HEK293 (cell line): ENCODE results near the gene NINJ2.

Source experiments
- EGR2 ChIP-seq: fragments of 450-650 bp; formaldehyde crosslinking; IDR thresholded peaks from 2 replicates; pipeline ENCODE4 v1.5.1; 2016; ENCODE audit warnings: low read depth, missing biosample characterization, missing genetic modification characterization
- HOXA7 ChIP-seq: sonication (generic); formaldehyde crosslinking; IDR thresholded peaks from 2 replicates; pipeline ENCODE4 v1.8.1; 2022; ENCODE audit warnings: missing genetic modification reagents, borderline replicate concordance
- IKZF3 ChIP-seq: fragments of 450-650 bp; IDR thresholded peaks from 2 replicates; pipeline ENCODE4 v1.5.0; 2018; ENCODE audit warnings: missing biosample characterization, mild to moderate bottlenecking, missing genetic modification characterization, moderate library complexity
- INSM2 ChIP-seq: fragments of 450-650 bp; formaldehyde crosslinking; IDR thresholded peaks from 2 replicates; pipeline ENCODE4 v1.5.1; 2016; ENCODE audit warnings: missing biosample characterization, missing genetic modification characterization
- KLF10 ChIP-seq: fragments of 450-650 bp; IDR thresholded peaks from 2 replicates; pipeline ENCODE4 v1.5.1; 2018; ENCODE audit warnings: missing biosample characterization, mild to moderate bottlenecking, missing genetic modification characterization
- MEIS1 ChIP-seq: sonication (generic); formaldehyde crosslinking; IDR thresholded peaks from 2 replicates; pipeline ENCODE4 v1.8.1; 2022; ENCODE audit warnings: missing genetic modification reagents, mild to moderate bottlenecking, borderline replicate concordance
- OVOL3 ChIP-seq: fragments of 450-650 bp; formaldehyde crosslinking; IDR thresholded peaks from 2 replicates; pipeline ENCODE4 v1.5.1; 2016; ENCODE audit warnings: missing biosample characterization, missing genetic modification characterization
- PRDM2 ChIP-seq: fragments of 450-650 bp; formaldehyde crosslinking; IDR thresholded peaks from 2 replicates; pipeline ENCODE4 v1.5.1; 2016; ENCODE audit warnings: missing biosample characterization, missing genetic modification characterization, borderline replicate concordance
- PRDM4 ChIP-seq: fragments of 450-650 bp; formaldehyde crosslinking; IDR thresholded peaks from 2 replicates; pipeline ENCODE4 v1.5.1; 2017; ENCODE audit warnings: missing biosample characterization, missing genetic modification characterization
- ZBTB17 ChIP-seq: fragments of 450-650 bp; formaldehyde crosslinking; IDR thresholded peaks from 2 replicates; pipeline ENCODE4 v1.5.1; 2016; ENCODE audit warnings: missing biosample characterization, missing genetic modification characterization
- ZBTB20 ChIP-seq: fragments of 450-650 bp; formaldehyde crosslinking; IDR thresholded peaks from 2 replicates; pipeline ENCODE4 v1.5.1; 2016; ENCODE audit warnings: missing biosample characterization, missing genetic modification characterization
- ZBTB48 ChIP-seq: fragments of 450-650 bp; formaldehyde crosslinking; IDR thresholded peaks from 2 replicates; pipeline ENCODE4 v1.5.1; 2016; ENCODE audit warnings: missing biosample characterization, missing genetic modification characterization
- ZBTB7A ChIP-seq: fragments of 450-650 bp; formaldehyde crosslinking; IDR thresholded peaks from 2 replicates; pipeline ENCODE4 v1.5.1; 2016; ENCODE audit warnings: low read depth, missing biosample characterization, missing genetic modification characterization
- ZFP37 ChIP-seq: fragments of 450-650 bp; formaldehyde crosslinking; IDR thresholded peaks from 2 replicates; pipeline ENCODE4 v1.5.1; 2016; ENCODE audit warnings: missing biosample characterization, missing genetic modification characterization
- ZNF133 ChIP-seq: fragments of 450-650 bp; formaldehyde crosslinking; IDR thresholded peaks from 2 replicates; pipeline ENCODE4 v1.5.1; 2016; ENCODE audit warnings: missing biosample characterization, missing genetic modification characterization
- ZNF155 ChIP-seq: fragments of 450-650 bp; formaldehyde crosslinking; IDR thresholded peaks from 2 replicates; pipeline ENCODE4 v1.5.1; 2016; ENCODE audit warnings: missing biosample characterization, missing genetic modification characterization
- ZNF202 ChIP-seq: fragments of 450-650 bp; formaldehyde crosslinking; IDR thresholded peaks from 2 replicates; pipeline ENCODE4 v1.5.1; 2016; ENCODE audit warnings: missing biosample characterization, missing genetic modification characterization, borderline replicate concordance
- ZNF362 ChIP-seq: fragments of 450-650 bp; formaldehyde crosslinking; IDR thresholded peaks from 2 replicates; pipeline ENCODE4 v1.5.1; 2016; ENCODE audit warnings: missing biosample characterization, missing genetic modification characterization
- ZNF555 ChIP-seq: fragments of 450-650 bp; formaldehyde crosslinking; conservative IDR thresholded peaks from 2 replicates; pipeline ENCODE4 v1.5.1; 2017; ENCODE audit warnings: missing biosample characterization, mild to moderate bottlenecking, missing genetic modification characterization, inconsistent platforms
- ZNF580 ChIP-seq: fragments of 450-650 bp; formaldehyde crosslinking; IDR thresholded peaks from 2 replicates; pipeline ENCODE4 v1.5.1; 2016; ENCODE audit warnings: missing biosample characterization, missing genetic modification characterization
- ZNF830 ChIP-seq: fragments of 450-650 bp; IDR thresholded peaks from 2 replicates; pipeline ENCODE4 v1.5.0; 2018; ENCODE audit warnings: missing biosample characterization, missing genetic modification characterization, low read depth, mild to moderate bottlenecking, moderate library complexity
- ZSCAN5A ChIP-seq: fragments of 450-650 bp; formaldehyde crosslinking; IDR thresholded peaks from 2 replicates; pipeline ENCODE4 v1.5.1; 2016; ENCODE audit warnings: missing biosample characterization, missing genetic modification characterization

Gene NINJ2

GRCh38 chr12:666766-667308 is 3.6 kb upstream of the NINJ2 start (continued):
- no peak for TF ChIP-seq PRDM4
- TF ChIP-seq INSM2, result peak; percentile 66; the same call in 1 of the 2 replicates
- TF ChIP-seq HOXA7, result no peak
- TF ChIP-seq OVOL3 (tag by site-specific recombination), result no peak
- no peak for TF ChIP-seq ZFP37 (tag by site-specific recombination)
- TF ChIP-seq ZNF555 (tag by site-specific recombination), result no peak
- no peak for TF ChIP-seq MEIS1 (CRISPR knock-in tag)
- TF ChIP-seq ZBTB17 (tag by site-specific recombination), result peak; percentile 45; the same call in 1 of the 2 replicates
- 0 out of 2 replicates have a peak, but pooled peaks have one; percentile 16 for TF ChIP-seq KLF10 (tag by site-specific recombination)
- no peak for TF ChIP-seq ZBTB48 (tag by site-specific recombination)
- TF ChIP-seq ZNF202 (tag by site-specific recombination), result no peak
- TF ChIP-seq ZNF580, result no peak
- TF ChIP-seq ZNF133 (tag by site-specific recombination), result no peak
- TF ChIP-seq EGR2, result 0 out of 2 replicates have a peak, but pooled peaks have one; percentile 32
- no peak for TF ChIP-seq ZBTB20 (tag by site-specific recombination)
- TF ChIP-seq ZSCAN5A, result no peak
- TF ChIP-seq PRDM2 (tag by site-specific recombination), result no peak
- no peak for TF ChIP-seq ZNF830
- peak; percentile 85 for TF ChIP-seq ZNF362 (tag by site-specific recombination)
- no peak for TF ChIP-seq IKZF3 (tag by site-specific recombination)
- TF ChIP-seq ZBTB7A (tag by site-specific recombination), result no peak
- TF ChIP-seq ZNF155 (tag by site-specific recombination), result no peak
